ENCODE measurements around the gene TTC3. TPM values are rescaled to one million over a fixed set of nuclear protein-coding genes. Genes with fewer than 3 reads are reported as not detected.

The TTC3 gene
- total RNA-seq, 1 experiment from 2014 or later: 71.5 TPM

- H3K27ac ChIP-seq (ENCODE audit: low read depth, low read length): no peak overlapping the region
- no peaks in the 10 kb centered on the region for H3K9me3 ChIP-seq (ENCODE audit: control insufficient read depth in 1 of 2, insufficient read depth in 1 of 2, low read depth in 1 of 2, low read length in 2 of 2)
- CTCF ChIA-PET: no interaction called here
- RAD21 ChIA-PET (ENCODE audit: low non-redundant PET in 1 of 2, low total read pairs in 2 of 2, uncharacterized antibody in 2 of 2, unreplicated experiment in 2 of 2): no interaction called here
- peak overlapping the region in 1 of 2 experiments; percentile 0; a peak in 1 of 4 replicates for H3K4me3 ChIP-seq (replicated peaks in 1 of 2; ENCODE audit: low read depth in 1 of 2, low read length in 2 of 2)
- H3K4me2 ChIP-seq (ENCODE audit: low read length): peak overlapping the region; percentile 29
- BruUV-seq (replicated peaks): no TSS peak
- ATAC-seq (no peak), DNase-seq (ENCODE audit: low read depth, low spot score) (no peak)
- H3K9ac ChIP-seq (ENCODE audit: low read length): 0 out of 2 replicates have a peak overlapping the region, but pooled peaks have one; percentile 4
- intact Hi-C loops (cut with micrococcal nuclease): no loop called here
- TF ChIP-seq SRF (IDR thresholded peaks at IDR 0.05; ENCODE audit: low read depth): no peak
- no peaks in the 10 kb centered on the region for H3K9me2 ChIP-seq (ENCODE audit: insufficient read depth)
- peaks cover 20 to 58% of the 10 kb centered on the region in 2 experiments for H3K4me1 ChIP-seq (ENCODE audit: control insufficient read depth in 1 of 2, insufficient read depth in 2 of 2, low read length in 2 of 2)
- H4K20me1 ChIP-seq (ENCODE audit: insufficient read depth): no peaks in the 10 kb centered on the region
- POLR2A ChIA-PET: no interaction called here
- H2AFZ ChIP-seq (ENCODE audit: low read depth, low read length, poor library complexity, severe bottlenecking): no peak overlapping the region
- H3K27me3 ChIP-seq (ENCODE audit: insufficient read depth, low read length): no peaks in the 10 kb centered on the region
- H3K79me2 ChIP-seq (ENCODE audit: insufficient read depth, low read length): no peaks in the 10 kb centered on the region
- H3K36me3 ChIP-seq (ENCODE audit: control insufficient read depth in 1 of 2, insufficient read depth in 2 of 2, low read length in 2 of 2): peaks cover 21 to 22% of the 10 kb centered on the region in 2 experiments; a peak in 3 of 4 replicates
These were observed 122.6 kb downstream of the TTC3 start for GRCh38 chr21:37195610-37196009.

GRCh38 chr21:37196847-37197246 is 123.8 kb downstream of the TTC3 start:
- CTCF ChIA-PET: no interaction called here
- peaks cover 20 to 58% of the 10 kb centered on the region in 2 experiments for H3K4me1 ChIP-seq (ENCODE audit: control insufficient read depth in 1 of 2, insufficient read depth in 2 of 2, low read length in 2 of 2)
- peaks cover 23 to 30% of the 10 kb centered on the region in 2 experiments; a peak in 3 of 4 replicates for H3K36me3 ChIP-seq (ENCODE audit: control insufficient read depth in 1 of 2, insufficient read depth in 2 of 2, low read length in 2 of 2)
- no peaks in the 10 kb centered on the region for H3K27me3 ChIP-seq (ENCODE audit: insufficient read depth, low read length)
- no peak for ATAC-seq
- no peak overlapping the region for H3K27ac ChIP-seq (ENCODE audit: low read depth, low read length)
- no peaks in the 10 kb centered on the region for H3K9me2 ChIP-seq (ENCODE audit: insufficient read depth)
- H3K4me2 ChIP-seq (ENCODE audit: low read length): peak overlapping the region; percentile 29
- no peak for DNase-seq (ENCODE audit: low read depth, low spot score)
- RAD21 ChIA-PET (ENCODE audit: low non-redundant PET in 1 of 2, low total read pairs in 2 of 2, uncharacterized antibody in 2 of 2, unreplicated experiment in 2 of 2): no interaction called here
- no TSS peak for BruUV-seq (replicated peaks)
- POLR2A ChIA-PET: no interaction called here
- no peaks in the 10 kb centered on the region for H3K9me3 ChIP-seq (ENCODE audit: control insufficient read depth in 1 of 2, insufficient read depth in 1 of 2, low read depth in 1 of 2, low read length in 2 of 2)
- H3K9ac ChIP-seq (ENCODE audit: low read length): no peak overlapping the region
- no peak overlapping the region for H2AFZ ChIP-seq (ENCODE audit: low read depth, low read length, poor library complexity, severe bottlenecking)
- no peak overlapping the region for H3K4me3 ChIP-seq (replicated peaks in 1 of 2; ENCODE audit: low read depth in 1 of 2, low read length in 2 of 2)
- no peak for TF ChIP-seq EGR1 (IDR thresholded peaks at IDR 0.05; ENCODE audit: low read depth)
- TF ChIP-seq SRF (IDR thresholded peaks at IDR 0.05; ENCODE audit: low read depth): no peak
- TF ChIP-seq YY1 (IDR thresholded peaks at IDR 0.05; ENCODE audit: extremely low read depth, insufficient replicate concordance, low read depth, low read length): no peak
- no peak for TF ChIP-seq SP1 (IDR thresholded peaks at IDR 0.05; ENCODE audit: low read depth)
- TF ChIP-seq CEBPB (IDR thresholded peaks at IDR 0.05; ENCODE audit: low read depth): no peak
- no peak for TF ChIP-seq POLR2AphosphoS5 (IDR thresholded peaks at IDR 0.05; ENCODE audit: low read depth, low read length)
- no peak for TF ChIP-seq RAD21 (IDR thresholded peaks at IDR 0.05; ENCODE audit: low read depth)
- TF ChIP-seq REST (IDR thresholded peaks at IDR 0.05; ENCODE audit: low read depth): no peak
- no peak for TF ChIP-seq FOSL1 (IDR thresholded peaks at IDR 0.05; ENCODE audit: low read depth)
- TF ChIP-seq POLR2A (IDR thresholded peaks at IDR 0.05; ENCODE audit: borderline replicate concordance, extremely low read depth, insufficient read depth, insufficient read length): no peak
- TF ChIP-seq JUND (IDR thresholded peaks at IDR 0.05): no peak
- TF ChIP-seq ZBTB33 (IDR thresholded peaks at IDR 0.05; ENCODE audit: extremely low read depth, insufficient replicate concordance, low read length): no peak
- TF ChIP-seq SIN3A (IDR thresholded peaks at IDR 0.05; ENCODE audit: low read depth): no peak
- TF ChIP-seq EZH2 (IDR thresholded peaks at IDR 0.05): no peak
- TF ChIP-seq ZFX (IDR thresholded peaks at IDR 0.05): no peak
- no peaks in the 10 kb centered on the region for H3K79me2 ChIP-seq (ENCODE audit: insufficient read depth, low read length)
- intact Hi-C loops (cut with micrococcal nuclease): no loop called here
- H4K20me1 ChIP-seq (ENCODE audit: insufficient read depth): no peaks in the 10 kb centered on the region

Data from HCT116 (cell line).